Right lobe of liver (tissue), 6 donors: ENCODE data around the gene BYSL. TPM values are rescaled to one million over a fixed set of nuclear protein-coding genes. Genes with fewer than 3 reads are reported as not detected.

Experiments
- ATAC-seq, 4 donors: fragments of 200-7000 bp; cut with Tn5 transposase; one replicate each; pipeline ENCODE4 v1.9.1; 2020; ENCODE audit warnings: mild to moderate bottlenecking in 4 of 4, moderate library complexity in 4 of 4
- DNase-seq, 3 donors: peaks; one replicate each; pipeline ENCODE4 v3.0.0-alpha.2; 2020
- H3K27ac ChIP-seq, 3 donors: fragments of 200-600 bp; one replicate each; pipeline ENCODE4 v1.8.0; 2022
- H3K27me3 ChIP-seq, 2 donors: fragments of 200-600 bp; one replicate each; pipeline ENCODE4 v1.8.0; 2022
- H3K36me3 ChIP-seq, 4 donors: fragments of 200-600 bp; sonication (generic) in 1 of 4; one replicate each; pipeline versions ENCODE4 v1.5.1 to v1.8.0; 2017 to 2022; ENCODE audit warnings: control low read depth in 1 of 4
- H3K4me1 ChIP-seq, 4 donors: fragments of 200-600 bp; sonication (generic) in 1 of 4; one replicate each; pipeline versions ENCODE4 v1.5.1 to v1.8.0; 2017 to 2022; ENCODE audit warnings: control low read depth in 1 of 4
- H3K4me3 ChIP-seq, 3 donors: fragments of 200-600 bp; one replicate each; pipeline ENCODE4 v1.8.0; 2022
- H3K9me3 ChIP-seq, 4 donors: fragments of 200-600 bp; sonication (generic) in 1 of 4; one replicate each; pipeline versions ENCODE4 v1.5.1 to v1.8.0; 2017 to 2022; ENCODE audit warnings: control low read depth in 1 of 4
- CTCF ChIP-seq, 4 donors: fragments of 200-600 bp in 3 of 4; fragments of 450-650 bp in 1 of 4; IDR thresholded peaks; one replicate each; pipeline versions ENCODE4 v1.5.1 to v1.8.0; 2016 to 2022; ENCODE audit warnings: antibody characterized with exemption in 4 of 4, mild to moderate bottlenecking in 2 of 4
- POLR2A ChIP-seq: fragments of 450-650 bp; IDR thresholded peaks from one replicate; pipeline ENCODE4 v1.6.1; 2017; ENCODE audit warnings: antibody characterized with exemption, mild to moderate bottlenecking
- WGBS: methylation state at CpG from one replicate; pipeline ENCODE4 v1.1.6; 2018; ENCODE audit warnings: low coverage, low lambda C conversion rate; ENCODE audit not compliant: insufficient coverage; ENCODE audit errors: missing lambda C conversion rate; 5-methylcytosine and 5-hydroxymethylcytosine counted together
- intact Hi-C, 2 donors: fragments of 100-400 bp; cut with DNase I; formaldehyde crosslinking; loops; one replicate each; pipeline versions ENCODE4 v1.11.2 to v1.14.1; 2022
- total RNA-seq, 6 experiments: library from RNA; depleted of rRNA in 2 of 6; stranded (reverse); fragments of >200 nt in 2 of 6; fragmentation: NEBNext Ultra II Directional in 3 of 6; extraction: Animal tissue kit (Norgen Biotek cat#: 25700) in 3 of 6; gene quantifications; one replicate each; pipeline versions ENCODE4 v1.1.0 to v1.2.4, GENCODE V29; 2016 to 2023
- donor health status: DM: no; HTN: yes; CAD: no.
- donor health status: DM: no; HTN: no; CAD: no.
- donor health status: DM: no; HTN: no; CAD: no.
- donor health status: DM: no; HTN: yes; CAD: no.
- donor health status: DM: no; HTN: yes; CAD: no.

BYSL gene
- total RNA-seq, 6 experiments from 2014 or later: 3.7 to 10.8 (median 8.4) TPM

- Histone ChIP-seq H3K27me3 (no peaks in the 10 kb centered on the region), H3K4me1 (no peaks in the 10 kb centered on the region), H3K36me3 (no peaks in the 10 kb centered on the region), H3K4me3 (no peak overlapping the region), H3K9me3 (no peaks in the 10 kb centered on the region), H3K27ac (no peak overlapping the region)
- WGBS: 13% methylated on average over 8 of the region's 11 CpGs
- DNase-seq: peak in 1 of 3 donors; percentile 37
- ATAC-seq: peak in 1 of 4 donors; percentile 38
- intact Hi-C loops: no loop called here
- TF ChIP-seq CTCF (IDR thresholded peaks at IDR 0.05) (no peak), POLR2A (no peak)
Measured at GRCh38 chr6:41965429-41966213, 44.3 kb downstream of the BYSL start.

GRCh38 chr6:41966214-41966920, 45.1 kb downstream of the BYSL start:
- H3K4me3 ChIP-seq: no peak overlapping the region
- ATAC-seq: no peak
- no peak for TF ChIP-seq CTCF (IDR thresholded peaks at IDR 0.05)
- no peak for TF ChIP-seq POLR2A
- WGBS: 82% methylated on average over 3 of the region's 5 CpGs
- H3K27me3 ChIP-seq: no peaks in the 10 kb centered on the region
- no peaks in the 10 kb centered on the region for H3K9me3 ChIP-seq
- H3K27ac ChIP-seq: no peak overlapping the region
- DNase-seq: no peak
- no peaks in the 10 kb centered on the region for H3K4me1 ChIP-seq
- H3K36me3 ChIP-seq: no peaks in the 10 kb centered on the region
- intact Hi-C loops: no loop called here

DNA sequence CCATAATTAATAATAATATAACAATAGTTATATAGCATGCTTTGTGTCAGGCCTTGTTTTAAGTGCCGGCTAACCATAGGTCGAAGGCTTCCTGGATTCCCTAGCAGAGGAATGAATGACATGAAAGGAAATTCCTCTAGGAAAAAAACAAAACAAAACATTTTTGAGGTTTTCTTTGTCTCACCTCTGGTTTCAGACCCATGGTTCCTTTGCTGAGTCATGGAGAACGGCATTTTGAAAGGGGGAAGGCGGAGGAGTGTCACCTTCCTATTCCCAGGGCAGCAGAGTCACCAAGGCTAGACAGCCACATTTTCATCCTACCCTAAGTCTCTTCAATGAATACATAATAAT, 45.6 kb downstream of the BYSL start:
- DNase-seq: no peak
- TF ChIP-seq POLR2A (no peak), CTCF (IDR thresholded peaks at IDR 0.05) (no peak)
- H3K9me3 ChIP-seq: no peaks in the 10 kb centered on the region
- ATAC-seq: no peak
- intact Hi-C loops: no loop called here
- H3K4me3 ChIP-seq: no peak overlapping the region
- H3K4me1 ChIP-seq: no peaks in the 10 kb centered on the region
- no peak overlapping the region for H3K27ac ChIP-seq
- WGBS: 75% methylated on average over 4 of the region's 4 CpGs
- no peaks in the 10 kb centered on the region for H3K27me3 ChIP-seq
- H3K36me3 ChIP-seq: no peaks in the 10 kb centered on the region

- no peak for ATAC-seq
- Histone ChIP-seq H3K9me3 (no peaks in the 10 kb centered on the region), H3K36me3 (no peaks in the 10 kb centered on the region), H3K4me3 (no peak overlapping the region), H3K27me3 (no peaks in the 10 kb centered on the region), H3K4me1 (no peaks in the 10 kb centered on the region), H3K27ac (no peak overlapping the region)
- DNase-seq: no peak
- TF ChIP-seq POLR2A: no peak
- TF ChIP-seq CTCF (IDR thresholded peaks at IDR 0.05): no peak
- WGBS: 91% methylated on average over 5 of the region's 7 CpGs
- intact Hi-C loops: no loop called here
Measured at GRCh38 chr6:41967312-41968287, 46.3 kb downstream of the BYSL start.
